Activated CD4-positive, alpha-beta T cell treated with anti-CD3 and anti-CD28 coated beads for 48 hours (primary cell): ENCODE data around the gene SP4.
"Not testable (repeated sequence)": the region's sequence is repeated elsewhere in the genome, so short reads cannot be mapped to it uniquely, and the experiment has no call there.

Experiments
- DNase-seq: peaks from one replicate; pipeline ENCODE4 v3.0.0-alpha.2; 2020

Gene SP4

DNA sequence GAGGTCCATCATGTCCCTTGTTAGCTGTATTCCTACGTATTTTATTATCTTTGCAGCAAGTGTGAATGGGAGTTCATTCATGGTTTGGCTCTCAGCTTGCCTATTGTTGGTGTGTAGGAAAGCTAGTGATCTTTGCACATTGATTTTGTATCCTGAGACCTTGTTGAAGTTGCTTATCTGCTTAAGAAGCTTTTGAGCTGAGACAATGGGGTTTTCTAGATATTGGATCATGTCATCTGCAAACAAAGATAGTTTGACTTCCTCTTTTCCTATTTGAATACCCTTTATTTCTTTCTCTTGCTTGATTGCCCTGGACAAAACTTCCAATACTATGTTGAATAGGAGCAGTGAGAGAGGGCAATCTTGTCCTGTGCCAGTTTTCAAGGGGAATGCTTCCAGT is 104.6 kb downstream of the SP4 start:
- DNase-seq, result not testable (repeated sequence)

GRCh38 chr7:21533646-21534045 is 105.8 kb downstream of the SP4 start:
- not testable (repeated sequence) for DNase-seq

DNA sequence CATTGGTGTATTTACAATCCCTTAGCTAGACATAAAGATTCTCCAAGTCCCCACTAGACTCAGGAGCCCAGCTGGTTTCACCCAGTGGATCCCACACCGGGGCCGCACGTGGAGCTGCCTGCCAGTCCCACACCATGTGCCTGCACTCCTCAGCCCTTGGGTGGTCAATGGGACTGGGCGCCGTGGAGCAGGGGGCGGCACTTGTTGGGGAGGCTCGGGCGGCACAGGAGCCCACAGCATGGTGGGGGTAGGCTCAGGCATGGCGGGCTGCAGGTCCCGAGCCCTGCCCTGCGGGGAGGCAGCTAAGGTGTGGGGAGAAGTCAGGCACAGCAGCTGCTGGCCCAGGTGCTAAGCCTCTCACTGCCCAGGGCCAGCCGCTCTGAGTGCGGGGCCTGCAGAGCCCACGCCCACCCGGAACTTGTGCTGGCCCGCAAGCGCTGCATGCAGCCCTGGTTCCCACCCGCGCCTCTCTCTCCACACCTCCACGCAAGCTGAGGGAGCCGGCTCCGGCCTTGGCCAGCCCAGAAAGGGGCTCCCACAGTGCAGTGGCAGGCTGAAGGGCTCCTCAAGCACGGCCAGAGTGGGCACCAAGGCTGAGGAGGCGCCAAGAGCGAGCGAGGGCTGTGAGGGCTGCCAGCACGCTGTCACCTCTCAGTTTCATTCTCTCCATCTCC is 108.7 kb downstream of the SP4 start:
- not testable (repeated sequence) for DNase-seq

- no peak for DNase-seq
These were observed 111.1 kb downstream of the SP4 start for GRCh38 chr7:21538936-21539495.

GRCh38 chr7:21542891-21543527 is 115.1 kb downstream of the SP4 start, which contains the start of gene DNAH11:
TSS of gene DNAH11 (plus strand) at chr7:21543039. CDS start at chr7:21543246, 207 bp downstream.
- peak; percentile 49 for DNase-seq

- no peak for DNase-seq
These were observed 115.8 kb downstream of the SP4 start for GRCh38 chr7:21543528-21544302.

GRCh38 chr7:21544303-21544656 is 116.4 kb downstream of the SP4 start:
- DNase-seq, result no peak

DNA sequence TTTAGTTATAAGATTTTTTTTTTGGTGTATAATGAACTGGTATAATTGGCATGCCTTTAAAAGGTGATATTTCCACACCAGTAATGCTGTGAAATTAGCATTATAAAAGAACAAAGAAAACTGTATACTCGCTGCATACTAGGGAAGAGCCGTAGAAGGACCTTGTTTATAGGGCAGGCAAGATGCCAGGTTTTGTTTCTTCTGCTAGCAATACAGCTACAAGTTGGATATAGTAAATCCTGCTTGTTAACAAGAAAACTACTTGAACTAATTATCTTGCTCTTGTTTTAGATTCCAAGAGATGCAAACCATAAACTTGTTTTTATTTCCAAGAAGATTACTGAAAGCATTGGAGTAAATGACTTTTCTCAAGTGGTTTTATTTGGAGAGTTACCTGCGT is 116.8 kb downstream of the SP4 start:
- no peak for DNase-seq

- no peak for DNase-seq
These were observed 119.6 kb downstream of the SP4 start for GRCh38 chr7:21547501-21547900.

DNA sequence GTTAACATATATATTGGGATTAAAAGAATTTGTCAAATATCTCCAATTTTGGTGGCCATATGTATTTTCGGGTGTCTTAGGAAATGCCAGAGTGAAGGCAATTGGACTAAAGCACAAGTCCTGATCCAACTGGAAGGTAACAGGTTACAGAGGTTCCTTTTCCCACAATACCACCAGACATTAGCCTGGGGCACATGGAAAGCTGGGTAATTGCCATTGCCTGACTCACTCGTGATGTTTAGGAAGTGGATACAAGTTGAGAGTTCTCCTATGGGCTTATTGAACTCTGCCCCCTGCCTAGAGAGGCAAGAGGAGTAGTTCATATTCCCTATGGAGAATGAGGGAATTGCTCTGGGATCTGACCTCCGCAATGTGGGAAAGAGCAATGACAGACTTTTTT is 120.6 kb downstream of the SP4 start:
- no peak for DNase-seq

DNA sequence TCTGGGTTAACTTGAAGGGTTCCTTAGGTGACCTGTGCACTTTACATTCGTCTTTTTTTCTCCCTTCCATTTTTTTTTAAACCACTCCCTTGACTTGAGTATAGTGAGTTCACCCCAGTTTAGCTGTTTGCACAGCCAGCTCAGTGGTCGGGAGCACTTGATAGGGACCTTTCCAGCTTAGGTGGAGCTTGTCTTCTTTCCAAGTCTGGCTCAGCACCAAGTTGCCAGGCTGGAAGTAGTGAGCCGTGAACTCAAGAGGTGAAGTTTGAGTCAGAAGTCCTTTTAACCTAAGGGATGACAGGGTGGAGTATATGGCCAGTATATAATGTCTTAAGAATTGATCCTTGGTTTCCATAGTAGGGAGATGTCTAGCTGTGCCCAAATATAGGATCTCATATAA is 122.2 kb downstream of the SP4 start:
- no peak for DNase-seq

GRCh38 chr7:21550821-21551531 is 123.1 kb downstream of the SP4 start:
- no peak for DNase-seq

- no peak for DNase-seq
These were observed 134.5 kb downstream of the SP4 start for GRCh38 chr7:21562385-21562784.
